ENCODE data around the gene NUDT7.

Gene NUDT7

GRCh38 chr16:77782694-77783093 is 60.4 kb downstream of the NUDT7 start:
- no peak for DNase-seq

DNA sequence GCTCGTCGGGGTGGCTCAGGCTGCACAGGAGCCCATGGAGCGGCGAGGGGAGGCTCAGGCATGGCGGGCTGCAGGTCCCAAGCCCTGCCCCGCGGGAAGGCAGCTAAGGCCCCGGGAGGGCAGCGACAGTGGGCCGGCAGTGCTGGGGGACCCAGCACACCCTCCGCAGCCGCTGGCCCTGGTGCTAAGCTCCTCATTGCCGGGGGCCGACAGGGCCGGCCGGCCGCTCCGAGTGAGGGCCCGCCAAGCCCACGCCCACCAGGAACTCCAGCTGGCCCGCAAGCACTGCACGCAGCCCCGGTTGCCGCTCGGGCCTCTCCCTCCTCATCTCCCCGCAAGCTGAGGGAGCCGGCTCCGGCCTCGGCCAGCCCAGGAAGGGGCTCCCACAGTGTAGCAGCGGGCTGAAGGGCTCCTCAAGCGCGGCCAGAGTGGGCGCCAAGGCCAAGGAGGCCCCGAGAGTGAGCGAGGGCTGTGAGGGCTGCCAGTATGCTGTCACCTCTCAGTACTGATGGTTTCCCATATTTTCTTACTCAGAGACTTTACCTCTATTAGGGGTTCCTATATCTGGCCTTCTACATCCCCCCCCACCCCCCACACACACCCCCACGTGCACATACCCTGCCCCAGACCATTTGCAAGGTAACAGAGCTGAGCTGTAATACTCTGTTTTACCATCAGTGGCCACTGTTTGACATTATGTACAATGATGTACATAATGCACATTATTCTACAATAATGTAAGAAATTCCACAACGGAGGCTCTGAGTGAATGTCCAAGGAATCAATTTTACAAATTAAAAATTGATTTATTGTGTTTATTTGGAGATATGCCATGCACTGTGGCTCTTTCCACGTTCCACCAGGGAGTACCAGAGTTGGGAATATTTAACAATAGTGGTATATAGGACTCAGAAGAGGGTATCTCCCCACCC is 62.4 kb downstream of the NUDT7 start:
- DNase-seq = no peak

GRCh38 chr16:77785373-77785764 is 63.1 kb downstream of the NUDT7 start:
- no peak for DNase-seq

- no peak for DNase-seq
These were observed 64.0 kb downstream of the NUDT7 start for GRCh38 chr16:77786186-77786847.

DNA sequence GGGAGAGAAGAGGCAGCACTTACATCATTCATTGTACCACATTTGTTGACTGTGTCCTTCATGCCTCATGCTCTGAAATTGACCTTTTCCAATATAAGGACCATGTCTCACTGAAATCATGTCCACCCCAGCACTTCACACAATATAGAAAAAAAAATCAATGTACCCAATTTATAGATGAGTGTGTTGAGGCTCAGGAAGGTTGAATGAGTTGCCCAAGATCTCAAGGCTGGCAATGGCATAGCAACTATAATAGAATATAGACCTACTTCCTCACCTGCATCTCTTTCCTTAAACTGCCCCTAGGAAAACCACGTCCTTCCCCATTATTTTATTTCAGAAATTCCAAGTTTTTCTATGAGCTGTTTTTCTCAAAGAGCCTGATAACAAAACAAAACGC is 65.1 kb downstream of the NUDT7 start:
- no peak for DNase-seq

GRCh38 chr16:77788181-77789084 is 66.1 kb downstream of the NUDT7 start, which contains the start of gene VAT1L:
TSS of gene VAT1L (plus strand) at chr16:77788564. CDS start at chr16:77788683, 119 bp downstream.
- peak; percentile 40 to 43 for DNase-seq

DNA sequence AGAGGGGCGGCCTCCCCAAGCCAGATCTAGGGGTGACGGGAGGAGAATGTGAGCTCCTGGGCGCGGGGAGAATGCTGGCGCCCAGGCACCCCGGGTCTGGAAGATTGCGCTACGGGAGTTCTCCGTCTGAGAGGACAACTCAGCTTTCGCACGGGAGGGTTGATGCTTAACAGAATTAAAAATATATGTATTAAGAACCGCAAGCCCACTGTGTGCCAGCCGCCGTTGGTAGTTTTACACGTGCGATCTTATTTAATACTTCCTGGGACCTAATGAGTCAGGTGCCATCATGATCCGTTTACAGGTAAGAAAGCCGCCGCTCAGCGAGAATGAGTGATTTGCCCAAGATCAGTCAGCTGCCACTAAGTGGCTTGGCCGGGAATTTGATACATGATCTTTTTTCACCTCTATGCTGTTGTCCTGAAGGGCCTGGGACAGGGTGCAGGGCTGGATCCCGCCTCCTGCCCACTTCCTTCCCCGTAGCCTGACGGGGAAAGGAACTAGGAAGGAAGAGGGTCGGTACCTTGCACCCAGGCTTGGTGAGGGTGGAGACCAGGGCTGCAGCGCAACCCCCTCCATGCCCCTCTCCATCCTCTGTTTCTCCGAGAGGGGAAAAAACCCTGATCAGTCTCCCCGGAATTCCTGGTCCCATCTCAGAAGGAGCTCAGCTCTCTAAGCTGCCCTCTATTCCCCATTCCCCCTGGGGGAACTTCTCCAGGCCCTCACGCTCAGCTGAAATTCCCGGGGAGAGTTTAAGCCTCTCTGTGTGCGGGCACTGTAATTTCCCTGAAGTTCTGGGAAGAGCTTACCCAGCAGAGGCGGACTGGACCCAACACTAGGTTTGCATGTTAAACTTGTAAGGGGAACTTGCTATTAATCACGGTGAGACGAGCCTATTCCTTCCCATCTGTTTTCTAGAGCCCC is 67.0 kb downstream of the NUDT7 start:
- DNase-seq = peak; percentile 19

DNA sequence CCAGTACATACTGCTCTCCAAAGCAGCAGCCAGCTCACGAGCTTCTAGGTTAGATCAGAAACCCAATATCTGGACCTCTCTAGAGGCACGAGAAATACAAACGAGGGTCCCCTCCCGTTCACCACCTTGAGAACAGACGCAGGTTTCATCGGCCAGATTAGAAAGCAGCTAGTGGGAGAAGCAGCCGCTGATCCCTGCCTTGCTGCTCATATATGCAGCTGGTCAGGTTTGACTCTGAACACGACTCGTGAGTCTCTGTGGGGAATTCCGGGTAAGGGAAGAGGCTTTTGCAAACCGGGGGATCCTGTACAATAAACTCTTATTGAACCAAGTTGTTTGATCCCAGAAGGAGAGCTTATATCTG is 67.7 kb downstream of the NUDT7 start:
- no peak for DNase-seq

- no peak for DNase-seq
These were observed 68.6 kb downstream of the NUDT7 start for GRCh38 chr16:77790912-77791311.
